HCT116 (cell line): ENCODE data around the gene AURKAIP1. TPM values are rescaled to one million over a fixed set of nuclear protein-coding genes. Genes with fewer than 3 reads are reported as not detected.

Experiments used
- ATAC-seq: fragments of 200-7000 bp; cut with Tn5 transposase; 2 replicates; pipeline ENCODE4 v1.9.1; 2020; ENCODE audit warnings: mild to moderate bottlenecking, moderate library complexity
- BruUV-seq: library from RNA; stranded (reverse); fragments of 400-500 nt; replicated peaks from 2 replicates; lab custom pipeline; 2021; lab: Mats Ljungman, UMichigan
- CTCF ChIA-PET: fragments of 300-600 bp; sonication (Branson Sonifier 250); formaldehyde crosslinking; loops from one replicate; lab custom pipeline; 2021; ENCODE audit warnings: antibody characterized with exemption; lab: Charles Lee
- POLR2A ChIA-PET: fragments of 300-600, 350-600 bp; sonication (Branson Sonifier 250); formaldehyde crosslinking; loops from one replicate; lab custom pipeline; 2021; ENCODE audit warnings: antibody characterized with exemption; lab: Charles Lee
- RAD21 ChIA-PET, 2 experiments: fragments of 300-600 bp; sonication (Branson Sonifier 250); formaldehyde crosslinking; loops; one replicate each; lab custom pipeline; 2023; ENCODE audit warnings: low total read pairs in 2 of 2; ENCODE audit not compliant: uncharacterized antibody in 2 of 2, unreplicated experiment in 2 of 2, low non-redundant PET in 1 of 2; lab: Charles Lee
- DNase-seq: peaks from one replicate; pipeline ENCODE4 v3.0.0-alpha.2; 2010; ENCODE audit warnings: low read depth, low spot score
- H2AFZ ChIP-seq: fragments of 200-600 bp; shearing (Covaris generic), sonication (generic); 2 replicates; pipeline ENCODE4 v1.6.1; 2017; ENCODE audit warnings: low read depth, mixed run types, mixed read lengths, antibody characterized with exemption, low read length; ENCODE audit not compliant: poor library complexity, severe bottlenecking
- H3K27ac ChIP-seq: 2 replicates; pipeline ENCODE4 v1.5.1; 2012; ENCODE audit warnings: low read depth, low read length
- H3K27me3 ChIP-seq: fragments of 200-600 bp; sonication (generic); 2 replicates; pipeline ENCODE4 v1.6.1; 2016; ENCODE audit warnings: mixed run types, low read length, mixed read lengths; ENCODE audit not compliant: insufficient read depth
- H3K36me3 ChIP-seq, 2 experiments: fragments of 200-500 bp in 1 of 2; fragments of 200-600 bp in 1 of 2; sonication (Bioruptor generic) in 1 of 2; sonication (generic) in 1 of 2; 2 replicates each; pipeline versions ENCODE4 v1.5.1 to v1.6.1; 2014 to 2016; ENCODE audit warnings: low read length in 2 of 2, inconsistent platforms in 1 of 2, mixed read lengths in 1 of 2, mixed run types in 1 of 2; ENCODE audit not compliant: insufficient read depth in 2 of 2, control insufficient read depth in 1 of 2
- H3K4me1 ChIP-seq, 2 experiments: fragments of 200-600 bp in 1 of 2; sonication (generic) in 1 of 2; 2 replicates each; pipeline versions ENCODE4 v1.5.1 to v1.6.1; 2012 to 2017; ENCODE audit warnings: low read length in 2 of 2, inconsistent platforms in 1 of 2, mild to moderate bottlenecking in 1 of 2, mixed read lengths in 1 of 2, mixed run types in 1 of 2, moderate library complexity in 1 of 2; ENCODE audit not compliant: insufficient read depth in 2 of 2, control insufficient read depth in 1 of 2
- H3K4me2 ChIP-seq: fragments of 200-600 bp; sonication (generic); 2 replicates; pipeline ENCODE4 v1.6.1; 2017; ENCODE audit warnings: mixed run types, low read length, mixed read lengths
- H3K4me3 ChIP-seq, 2 experiments: fragments of 200-600 bp in 1 of 2; sonication (generic) in 1 of 2; replicated peaks in 1 of 2; 2 replicates each; pipeline ENCODE4 v1.5.1; 2011 to 2016; ENCODE audit warnings: low read length in 2 of 2, control low read depth in 1 of 2, low read depth in 1 of 2, mild to moderate bottlenecking in 1 of 2, mixed read lengths in 1 of 2, mixed run types in 1 of 2
- H3K79me2 ChIP-seq: fragments of 200-600 bp; sonication (generic); 2 replicates; pipeline ENCODE4 v1.6.1; 2017; ENCODE audit warnings: mild to moderate bottlenecking, mixed run types, low read length, moderate library complexity, mixed read lengths; ENCODE audit not compliant: insufficient read depth
- H3K9ac ChIP-seq: fragments of 200-600 bp; sonication (generic); 2 replicates; pipeline ENCODE4 v1.6.1; 2016; ENCODE audit warnings: low read length, mixed read lengths
- H3K9me2 ChIP-seq: fragments of 200-600 bp; sonication (generic), shearing (Covaris generic); 2 replicates; pipeline ENCODE4 v1.6.1; 2017; ENCODE audit warnings: mixed run types, mild to moderate bottlenecking, moderate library complexity; ENCODE audit not compliant: insufficient read depth
- H3K9me3 ChIP-seq, 2 experiments: fragments of 200-500 bp in 1 of 2; fragments of 200-600 bp in 1 of 2; sonication (Bioruptor generic) in 1 of 2; sonication (generic) in 1 of 2; 2 replicates each; pipeline ENCODE4 v1.6.1; 2014 to 2017; ENCODE audit warnings: low read length in 2 of 2, mixed read lengths in 2 of 2, inconsistent platforms in 1 of 2, low read depth in 1 of 2, mild to moderate bottlenecking in 1 of 2, mixed run types in 1 of 2, moderate library complexity in 1 of 2; ENCODE audit not compliant: control insufficient read depth in 1 of 2, insufficient read depth in 1 of 2
- H4K20me1 ChIP-seq: fragments of 200-600 bp; sonication (generic), shearing (Covaris generic); 2 replicates; pipeline ENCODE4 v1.6.1; 2017; ENCODE audit warnings: mixed run types, mild to moderate bottlenecking, moderate library complexity; ENCODE audit not compliant: insufficient read depth
- CBX3 ChIP-seq: IDR thresholded peaks from 2 replicates; pipeline ENCODE4 v1.6.1; 2012; ENCODE audit warnings: low read depth
- CEBPB ChIP-seq: IDR thresholded peaks from 2 replicates; pipeline ENCODE4 v1.6.1; 2012; ENCODE audit warnings: low read depth
- ELF1 ChIP-seq: IDR thresholded peaks from 2 replicates; pipeline ENCODE4 v1.6.1; 2012; ENCODE audit warnings: low read depth, borderline replicate concordance
- EZH2phosphoT487 ChIP-seq: fragments of 200-600 bp; IDR thresholded peaks from 2 replicates; pipeline ENCODE4 v1.6.1; 2018; ENCODE audit warnings: antibody characterized with exemption, borderline replicate concordance
- FOSL1 ChIP-seq: IDR thresholded peaks from 2 replicates; pipeline ENCODE4 v1.6.1; 2012; ENCODE audit warnings: low read depth
- POLR2AphosphoS5 ChIP-seq: IDR thresholded peaks from 2 replicates; pipeline ENCODE4 v1.6.1; 2011; ENCODE audit warnings: mild to moderate bottlenecking, low read depth, low read length, moderate library complexity
- RAD21 ChIP-seq: IDR thresholded peaks from 2 replicates; pipeline ENCODE4 v1.6.1; 2012; ENCODE audit warnings: low read depth, mild to moderate bottlenecking
- SIN3A ChIP-seq: IDR thresholded peaks from 2 replicates; pipeline ENCODE4 v1.6.1; 2012; ENCODE audit warnings: low read depth
- SP1 ChIP-seq: IDR thresholded peaks from 2 replicates; pipeline ENCODE4 v1.6.1; 2012; ENCODE audit warnings: low read depth
- SRF ChIP-seq: IDR thresholded peaks from 2 replicates; pipeline ENCODE4 v1.6.1; 2012; ENCODE audit warnings: low read depth
- TCF7L2 ChIP-seq: IDR thresholded peaks from 2 replicates; pipeline ENCODE4 v1.7.0; 2011; ENCODE audit warnings: borderline replicate concordance, inconsistent platforms; ENCODE audit not compliant: insufficient read depth, insufficient read length; ENCODE audit errors: extremely low read depth
- YY1 ChIP-seq: IDR thresholded peaks from 2 replicates; pipeline ENCODE4 v1.6.1; 2011; ENCODE audit warnings: low read length, low read depth, moderate library complexity, mild to moderate bottlenecking; ENCODE audit not compliant: insufficient replicate concordance; ENCODE audit errors: extremely low read depth
- ZBTB33 ChIP-seq: IDR thresholded peaks from 2 replicates; pipeline ENCODE4 v1.6.1; 2011; ENCODE audit warnings: mild to moderate bottlenecking, low read length, moderate library complexity; ENCODE audit not compliant: insufficient replicate concordance; ENCODE audit errors: extremely low read depth
- ZFX ChIP-seq: fragments of 450-650 bp; IDR thresholded peaks from 2 replicates; pipeline ENCODE4 v1.6.1; 2017
- intact Hi-C: fragments of 100-400 bp; cut with micrococcal nuclease; formaldehyde crosslinking; loops from 2 replicates; pipeline ENCODE4 v1.10.0; 2022
- total RNA-seq: library from RNA; stranded (reverse); gene quantifications from one replicate; pipeline ENCODE4 v1.2.1, GENCODE V29; 2021; ENCODE audit not compliant: unreplicated experiment
- TF ChIP-seq, protein P1 (sequence below): IDR thresholded peaks from 2 replicates; pipeline ENCODE4 v1.6.1; 2012

Gene AURKAIP1
- total RNA-seq, 1 experiment from 2014 or later: 200 TPM

DNA sequence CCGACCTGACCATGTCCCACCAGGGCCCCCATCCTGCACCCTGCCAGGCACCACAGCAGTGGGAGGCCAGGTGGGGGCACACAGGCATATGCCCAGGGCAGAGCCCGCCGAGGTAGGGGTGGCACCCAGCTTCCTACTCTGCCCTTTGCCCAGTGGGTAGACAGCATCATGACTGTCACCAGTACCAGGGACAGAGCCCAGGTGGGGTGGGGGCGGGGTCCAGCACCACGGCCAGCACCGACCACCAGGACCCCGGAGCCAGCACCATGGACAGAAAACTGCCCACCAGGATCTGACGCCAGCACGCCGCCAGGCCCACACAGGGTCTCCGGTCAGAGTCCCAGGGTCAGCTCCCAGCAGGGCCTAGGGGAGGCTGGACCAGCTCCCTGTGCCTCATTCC lies 40.2 kb downstream of the AURKAIP1 start:
- no TSS peak for BruUV-seq
- Histone ChIP-seq H4K20me1 (peaks cover 4% of the 10 kb centered on the region; the same call in 1 of the 2 replicates), H3K4me2 (no peak overlapping the region), H3K27ac (no peak overlapping the region), H3K79me2 (peaks cover 7% of the 10 kb centered on the region; the same call in 1 of the 2 replicates), H3K9ac (no peak overlapping the region), H3K36me3 (peaks cover 5 to 18% of the 10 kb centered on the region in 2 experiments; a peak in 2 of 4 replicates), H3K9me3 (no peaks in the 10 kb centered on the region), H3K27me3 (no peaks in the 10 kb centered on the region), H2AFZ (no peak overlapping the region), H3K4me3 (no peak overlapping the region), H3K9me2 (no peaks in the 10 kb centered on the region), H3K4me1 (peaks cover 10 to 52% of the 10 kb centered on the region in 2 experiments; a peak in 3 of 4 replicates)
- POLR2A ChIA-PET: no interaction called here
- DNase-seq: no peak
- intact Hi-C loops: no loop called here
- CTCF ChIA-PET: no interaction called here
- ATAC-seq: no peak
- RAD21 ChIA-PET: no interaction called here
- TF ChIP-seq SIN3A: peak; percentile 28; the same call in 1 of the 2 replicates
- TF ChIP-seq CEBPB: no peak
- no peak for TF ChIP-seq ZBTB33
- TF ChIP-seq CBX3: no peak

DNA sequence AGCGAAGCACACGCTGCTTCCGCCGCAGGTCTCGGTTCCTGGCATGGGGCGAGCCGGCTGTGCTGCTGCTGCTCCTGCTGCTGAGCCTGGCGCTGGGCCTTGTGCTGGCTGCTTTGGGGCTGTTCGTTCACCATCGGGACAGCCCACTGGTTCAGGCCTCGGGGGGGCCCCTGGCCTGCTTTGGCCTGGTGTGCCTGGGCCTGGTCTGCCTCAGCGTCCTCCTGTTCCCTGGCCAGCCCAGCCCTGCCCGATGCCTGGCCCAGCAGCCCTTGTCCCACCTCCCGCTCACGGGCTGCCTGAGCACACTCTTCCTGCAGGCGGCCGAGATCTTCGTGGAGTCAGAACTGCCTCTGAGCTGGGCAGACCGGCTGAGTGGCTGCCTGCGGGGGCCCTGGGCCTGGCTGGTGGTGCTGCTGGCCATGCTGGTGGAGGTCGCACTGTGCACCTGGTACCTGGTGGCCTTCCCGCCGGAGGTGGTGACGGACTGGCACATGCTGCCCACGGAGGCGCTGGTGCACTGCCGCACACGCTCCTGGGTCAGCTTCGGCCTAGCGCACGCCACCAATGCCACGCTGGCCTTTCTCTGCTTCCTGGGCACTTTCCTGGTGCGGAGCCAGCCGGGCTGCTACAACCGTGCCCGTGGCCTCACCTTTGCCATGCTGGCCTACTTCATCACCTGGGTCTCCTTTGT lies 41.3 kb downstream of the AURKAIP1 start:
- Histone ChIP-seq H3K9ac (no peak overlapping the region), H3K4me3 (no peak overlapping the region), H3K36me3 (peaks cover 3 to 12% of the 10 kb centered on the region in 2 experiments; a peak in 2 of 4 replicates), H2AFZ (no peak overlapping the region), H3K4me1 (peaks cover 10 to 47% of the 10 kb centered on the region in 2 experiments; a peak in 3 of 4 replicates), H3K27me3 (no peaks in the 10 kb centered on the region), H3K27ac (peak overlapping the region; percentile 28; the same call in 1 of the 2 replicates), H3K9me3 (no peaks in the 10 kb centered on the region), H3K9me2 (no peaks in the 10 kb centered on the region), H3K79me2 (peaks cover 7% of the 10 kb centered on the region; the same call in 1 of the 2 replicates), H3K4me2 (no peak overlapping the region), H4K20me1 (peaks cover 4% of the 10 kb centered on the region; the same call in 1 of the 2 replicates)
- POLR2A ChIA-PET: interaction anchor here (0.6 kb wide), 1 partner anchor 41 kb away, joined by 3 read pairs; the partner anchor contains the start of gene AURKAIP1
- RAD21 ChIA-PET: no interaction called here
- intact Hi-C loops: no loop called here
- CTCF ChIA-PET: no interaction called here
- BruUV-seq: no TSS peak
- no peak for DNase-seq
- peak; percentile 15 for ATAC-seq
- no peak; the same call in 1 of the 2 replicates for TF ChIP-seq SIN3A
- no peak for TF ChIP-seq SP1
- TF ChIP-seq FOSL1: no peak
- TF ChIP-seq RAD21: no peak
- TF ChIP-seq SRF: no peak
- TF ChIP-seq TCF7L2: no peak
- no peak for TF ChIP-seq ELF1
- peak; percentile 27; the same call in 1 of the 2 replicates for TF ChIP-seq ZFX
- no peak for TF ChIP-seq YY1
- TF ChIP-seq ZBTB33: no peak
- TF ChIP-seq, protein P1, sequence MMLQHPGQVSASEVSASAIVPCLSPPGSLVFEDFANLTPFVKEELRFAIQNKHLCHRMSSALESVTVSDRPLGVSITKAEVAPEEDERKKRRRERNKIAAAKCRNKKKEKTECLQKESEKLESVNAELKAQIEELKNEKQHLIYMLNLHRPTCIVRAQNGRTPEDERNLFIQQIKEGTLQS: no peak
- peak; percentile 48; the same call in 1 of the 2 replicates for TF ChIP-seq POLR2AphosphoS5
- no peak for TF ChIP-seq EZH2phosphoT487
